Trophoblast cell (in vitro differentiated cells and primary cell): ENCODE measurements around the gene PARD3B.

Experiments used
- DNase-seq, 2 donors: peaks; one replicate each; pipeline ENCODE4 v3.0.0-alpha.2; 2016
- H2AFZ ChIP-seq: 2 replicates; pipeline ENCODE4 v1.6.1; 2013; ENCODE audit warnings: low read length, moderate library complexity, mild to moderate bottlenecking; ENCODE audit not compliant: insufficient read depth, poor library complexity
- H2AK5ac ChIP-seq: 2 replicates; pipeline ENCODE4 v1.6.1; 2013; ENCODE audit warnings: mild to moderate bottlenecking, low read length
- H2BK120ac ChIP-seq: 2 replicates; pipeline ENCODE4 v1.6.1; 2013; ENCODE audit warnings: low read length, mild to moderate bottlenecking, moderate library complexity; ENCODE audit not compliant: insufficient read depth, poor library complexity
- H2BK12ac ChIP-seq: 2 replicates; pipeline ENCODE4 v1.6.1; 2013; ENCODE audit warnings: mild to moderate bottlenecking, low read length, moderate library complexity
- H2BK5ac ChIP-seq: 2 replicates; pipeline ENCODE4 v1.6.1; 2013; ENCODE audit warnings: low read length, low read depth, moderate library complexity, mild to moderate bottlenecking; ENCODE audit not compliant: poor library complexity
- H3K14ac ChIP-seq: 2 replicates; pipeline ENCODE4 v1.6.1; 2013; ENCODE audit warnings: mild to moderate bottlenecking, low read length
- H3K18ac ChIP-seq: 2 replicates; pipeline ENCODE4 v1.6.1; 2013; ENCODE audit warnings: mild to moderate bottlenecking, low read length
- H3K23ac ChIP-seq: 2 replicates; pipeline ENCODE4 v1.6.1; 2013; ENCODE audit warnings: low read length
- H3K27ac ChIP-seq: 2 replicates; pipeline ENCODE4 v1.5.1; 2013; ENCODE audit warnings: low read depth, mild to moderate bottlenecking, inconsistent platforms, low read length, moderate library complexity
- H3K27me3 ChIP-seq: 2 replicates; pipeline ENCODE4 v1.6.1; 2013; ENCODE audit warnings: inconsistent platforms, mild to moderate bottlenecking, low read length, moderate library complexity; ENCODE audit not compliant: insufficient read depth
- H3K36me3 ChIP-seq, 2 experiments: 1 replicate in 1 of 2; 2 replicates in 1 of 2; pipeline ENCODE4 v1.6.1; 2013; ENCODE audit warnings: low read length in 2 of 2, mild to moderate bottlenecking in 2 of 2, moderate library complexity in 1 of 2; ENCODE audit not compliant: insufficient read depth in 2 of 2, control insufficient read depth in 1 of 2
- H3K4ac ChIP-seq: 2 replicates; pipeline ENCODE4 v1.6.1; 2013; ENCODE audit warnings: low read depth, mild to moderate bottlenecking, low read length, moderate library complexity
- H3K4me1 ChIP-seq, 2 experiments: 1 replicate in 1 of 2; 2 replicates in 1 of 2; pipeline ENCODE4 v1.6.1; 2013; ENCODE audit warnings: low read length in 2 of 2, mild to moderate bottlenecking in 2 of 2, moderate library complexity in 1 of 2; ENCODE audit not compliant: insufficient read depth in 2 of 2, control insufficient read depth in 1 of 2
- H3K4me2 ChIP-seq: 2 replicates; pipeline ENCODE4 v1.6.1; 2013; ENCODE audit warnings: inconsistent platforms, mild to moderate bottlenecking, low read length, moderate library complexity
- H3K4me3 ChIP-seq: 2 replicates; pipeline ENCODE4 v1.5.1; 2013; ENCODE audit warnings: mild to moderate bottlenecking, low read depth, low read length, inconsistent platforms
- H3K79me1 ChIP-seq: one replicate; pipeline ENCODE4 v1.6.1; 2013; ENCODE audit warnings: low read length
- H3K79me2 ChIP-seq: 2 replicates; pipeline ENCODE4 v1.6.1; 2013; ENCODE audit warnings: low read length, mild to moderate bottlenecking; ENCODE audit not compliant: control insufficient read depth, insufficient read depth, poor library complexity
- H3K9ac ChIP-seq: 2 replicates; pipeline ENCODE4 v1.6.1; 2013; ENCODE audit warnings: mild to moderate bottlenecking, low read length
- H3K9me3 ChIP-seq: 2 replicates; pipeline ENCODE4 v1.6.1; 2013; ENCODE audit warnings: low read depth, mild to moderate bottlenecking, control low read depth, inconsistent platforms, low read length; ENCODE audit not compliant: insufficient read depth
- H4K12ac ChIP-seq: 2 replicates; pipeline ENCODE4 v1.6.1; 2013; ENCODE audit warnings: low read depth, mild to moderate bottlenecking, low read length, moderate library complexity
- H4K8ac ChIP-seq: 2 replicates; pipeline ENCODE4 v1.6.1; 2013; ENCODE audit warnings: low read depth, mild to moderate bottlenecking, low read length, moderate library complexity
- H4K91ac ChIP-seq: one replicate; pipeline ENCODE4 v1.6.1; 2013; ENCODE audit warnings: low read depth, mild to moderate bottlenecking, low read length, moderate library complexity
- WGBS: extraction: QIAGEN DNeasy Blood & Tissue Kit; methylation state at CpG from one replicate; pipeline ENCODE4 v1.1.7; 2013; ENCODE audit warnings: missing lambda C conversion rate; ENCODE audit not compliant: insufficient read length, insufficient coverage; ENCODE audit errors: extremely low coverage; 5-methylcytosine and 5-hydroxymethylcytosine counted together

The PARD3B gene

GRCh38 chr2:204717591-204717990 lies 172.3 kb downstream of the PARD3B start:
- H3K18ac ChIP-seq, result no peak overlapping the region
- H3K27me3 ChIP-seq, result no peaks in the 10 kb centered on the region
- no peak overlapping the region for H3K4me3 ChIP-seq
- no peaks in the 10 kb centered on the region for H3K4me1 ChIP-seq
- no peak overlapping the region for H3K4me2 ChIP-seq
- no peaks in the 10 kb centered on the region for H3K9me3 ChIP-seq
- H3K23ac ChIP-seq, result no peak overlapping the region
- no peak overlapping the region for H2BK5ac ChIP-seq
- DNase-seq, result no peak
- H3K36me3 ChIP-seq, result no peaks in the 10 kb centered on the region
- H3K27ac ChIP-seq, result no peak overlapping the region
- no peak overlapping the region for H4K12ac ChIP-seq
- H2AFZ ChIP-seq, result no peak overlapping the region
- H3K14ac ChIP-seq, result no peak overlapping the region
- no peaks in the 10 kb centered on the region for H3K79me2 ChIP-seq
- no peak overlapping the region for H3K4ac ChIP-seq
- no peak overlapping the region for H3K9ac ChIP-seq
- no peaks in the 10 kb centered on the region for H3K79me1 ChIP-seq
- no peak overlapping the region for H4K8ac ChIP-seq
- H4K91ac ChIP-seq, result no peak overlapping the region
- no peak overlapping the region for H2BK12ac ChIP-seq
- H2BK120ac ChIP-seq, result no peak overlapping the region
- no CpG with 5 or more reads among the region's 3 CpGs for WGBS
- H2AK5ac ChIP-seq, result no peak overlapping the region

GRCh38 chr2:204718607-204719006 lies 173.3 kb downstream of the PARD3B start:
- no peaks in the 10 kb centered on the region for H3K79me2 ChIP-seq
- no peak overlapping the region for H4K91ac ChIP-seq
- WGBS, result no CpG with 5 or more reads among the region's 3 CpGs

GRCh38 chr2:204720874-204721273 lies 175.6 kb downstream of the PARD3B start:
- no peak overlapping the region for H3K18ac ChIP-seq
- no peaks in the 10 kb centered on the region for H3K4me1 ChIP-seq
- no peak overlapping the region for H3K4ac ChIP-seq
- no peaks in the 10 kb centered on the region for H3K36me3 ChIP-seq
- no peak overlapping the region for H4K91ac ChIP-seq
- no peak overlapping the region for H3K14ac ChIP-seq
- H3K9ac ChIP-seq, result no peak overlapping the region
- H3K27me3 ChIP-seq, result no peaks in the 10 kb centered on the region
- no peak overlapping the region for H2AK5ac ChIP-seq
- H2AFZ ChIP-seq, result no peak overlapping the region
- DNase-seq, result no peak
- H3K79me2 ChIP-seq, result no peaks in the 10 kb centered on the region
- no CpG with 5 or more reads among the region's 2 CpGs for WGBS
- no peak overlapping the region for H3K27ac ChIP-seq
- H3K9me3 ChIP-seq, result no peaks in the 10 kb centered on the region
- H3K4me2 ChIP-seq, result no peak overlapping the region
- H4K12ac ChIP-seq, result no peak overlapping the region
- H2BK5ac ChIP-seq, result no peak overlapping the region
- H4K8ac ChIP-seq, result no peak overlapping the region
- no peak overlapping the region for H2BK12ac ChIP-seq
- no peak overlapping the region for H2BK120ac ChIP-seq
- no peak overlapping the region for H3K23ac ChIP-seq
- H3K79me1 ChIP-seq, result no peaks in the 10 kb centered on the region
- H3K4me3 ChIP-seq, result no peak overlapping the region

More at GRCh38 chr2:204718607-204719006, 173.3 kb downstream of the PARD3B start:
- Histone ChIP-seq H3K9me3 (no peaks in the 10 kb centered on the region), H3K79me1 (no peaks in the 10 kb centered on the region), H3K14ac (no peak overlapping the region), H3K4ac (no peak overlapping the region), H3K23ac (no peak overlapping the region), H3K9ac (no peak overlapping the region), H3K4me3 (no peak overlapping the region), H2AFZ (no peak overlapping the region), H3K4me1 (no peaks in the 10 kb centered on the region), H4K8ac (no peak overlapping the region), H2BK12ac (no peak overlapping the region), H2BK120ac (no peak overlapping the region), H3K27ac (no peak overlapping the region), H3K36me3 (no peaks in the 10 kb centered on the region), H4K12ac (no peak overlapping the region), H3K27me3 (no peaks in the 10 kb centered on the region), H2AK5ac (no peak overlapping the region), H3K4me2 (no peak overlapping the region), H2BK5ac (no peak overlapping the region), H3K18ac (no peak overlapping the region)
- no peak for DNase-seq

- H4K8ac ChIP-seq, result no peak overlapping the region
- H4K91ac ChIP-seq, result no peak overlapping the region
- no peaks in the 10 kb centered on the region for H3K36me3 ChIP-seq
- H3K18ac ChIP-seq, result no peak overlapping the region
- H2BK5ac ChIP-seq, result no peak overlapping the region
- no peak overlapping the region for H4K12ac ChIP-seq
- H3K79me2 ChIP-seq, result no peaks in the 10 kb centered on the region
- H3K14ac ChIP-seq, result no peak overlapping the region
- H3K4me2 ChIP-seq, result no peak overlapping the region
- no peaks in the 10 kb centered on the region for H3K79me1 ChIP-seq
- H2BK120ac ChIP-seq, result no peak overlapping the region
- DNase-seq, result no peak
- no CpG with 5 or more reads among the region's 3 CpGs for WGBS
- no peak overlapping the region for H2BK12ac ChIP-seq
- no peak overlapping the region for H3K4ac ChIP-seq
- no peaks in the 10 kb centered on the region for H3K9me3 ChIP-seq
- H3K4me1 ChIP-seq, result no peaks in the 10 kb centered on the region
- no peak overlapping the region for H2AFZ ChIP-seq
- no peak overlapping the region for H3K9ac ChIP-seq
- H3K23ac ChIP-seq, result no peak overlapping the region
- H3K27ac ChIP-seq, result no peak overlapping the region
- no peak overlapping the region for H3K4me3 ChIP-seq
- H3K27me3 ChIP-seq, result no peaks in the 10 kb centered on the region
- no peak overlapping the region for H2AK5ac ChIP-seq
These were observed 176.9 kb downstream of the PARD3B start for GRCh38 chr2:204722207-204722606.
